Measurements from ENCODE around the gene KLHL13.
"Not testable (repeated sequence)": the region's sequence is repeated elsewhere in the genome, so short reads cannot be mapped to it uniquely, and the experiment has no call there.

KLHL13 gene

DNA sequence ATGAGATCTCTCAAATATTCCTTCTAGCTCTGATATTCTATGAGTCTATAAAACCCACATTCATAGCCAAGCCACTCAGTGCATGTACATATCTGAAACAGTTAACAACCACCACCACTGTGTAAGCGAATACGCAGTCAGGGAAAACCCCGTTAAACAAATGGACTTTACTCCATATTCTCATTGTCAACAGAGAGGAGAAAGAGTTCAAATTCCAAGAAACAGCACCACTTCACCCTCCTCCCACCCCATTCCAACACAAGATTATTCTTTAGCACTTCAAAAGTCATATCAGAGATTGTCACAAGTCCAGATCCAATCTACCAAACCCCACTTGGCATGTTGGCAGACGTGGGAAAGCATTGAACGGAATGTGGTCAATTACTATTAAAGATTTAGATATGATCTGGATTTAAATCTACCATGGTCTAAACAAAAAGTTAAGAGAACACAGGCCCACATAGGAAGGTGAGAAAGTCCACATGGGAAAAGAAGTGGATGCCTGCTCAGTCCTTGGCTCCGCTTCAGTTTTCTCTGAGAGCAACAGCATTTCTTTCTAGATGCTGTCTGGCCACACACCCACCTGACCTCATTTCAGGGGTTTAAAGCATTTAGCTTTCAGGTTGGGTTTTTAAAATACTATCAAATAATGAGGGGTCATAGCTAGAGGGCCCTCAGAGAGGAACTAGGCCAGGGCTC lies 39.8 kb upstream of the KLHL13 start:
- Histone ChIP-seq H3K4me2 (no peak overlapping the region), H4K20me1 (ENCODE audit: insufficient read depth) (no peaks in the 10 kb centered on the region)
- TF ChIP-seq CTCF (conservative IDR thresholded peaks at IDR 0.05; ENCODE audit: low read depth, low read length), result no peak

DNA sequence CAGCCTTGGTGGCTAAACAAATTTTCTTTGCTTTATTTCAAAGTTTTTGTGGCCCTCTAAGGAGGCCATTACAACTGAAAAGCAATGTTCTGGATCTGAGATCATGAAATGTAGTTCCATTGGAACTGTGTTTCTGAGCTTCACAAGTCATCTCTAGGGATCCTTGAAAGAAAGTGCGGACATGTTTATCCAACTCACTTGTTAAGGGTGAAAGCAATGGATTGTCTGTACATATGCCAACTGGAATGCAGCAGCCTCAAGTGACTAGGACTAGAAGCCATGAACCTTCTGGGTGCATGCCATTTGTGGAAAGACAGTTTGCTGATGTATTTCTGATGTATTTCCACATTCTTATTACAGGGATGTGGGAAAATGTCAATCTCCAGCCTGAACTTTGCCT lies 36.7 kb upstream of the KLHL13 start:
- Histone ChIP-seq H3K9ac (no peak overlapping the region), H3K4me3 (IDR thresholded peaks at IDR 0.05; ENCODE audit: insufficient read depth, low read depth, low read length) (no peak overlapping the region), H3K27ac (no peak overlapping the region), H3K36me3 (ENCODE audit: insufficient read depth) (no peaks in the 10 kb centered on the region), H4K20me1 (ENCODE audit: insufficient read depth) (no peaks in the 10 kb centered on the region), H3K4me1 (ENCODE audit: low read depth, poor library complexity, severe bottlenecking) (no peaks in the 10 kb centered on the region), H2AFZ (ENCODE audit: low read depth) (no peak overlapping the region), H3K79me2 (ENCODE audit: insufficient read depth, low read depth) (no peaks in the 10 kb centered on the region), H3K27me3 (ENCODE audit: insufficient read depth, low read depth) (no peaks in the 10 kb centered on the region), H3K4me2 (no peak overlapping the region)
- no peak for TF ChIP-seq CTCF (conservative IDR thresholded peaks at IDR 0.05; ENCODE audit: low read depth, low read length)

More for the DNA sequence above, 39.8 kb upstream of the KLHL13 start:
- Histone ChIP-seq H3K36me3 (ENCODE audit: insufficient read depth) (no peaks in the 10 kb centered on the region), H3K9ac (no peak overlapping the region), H3K27me3 (ENCODE audit: insufficient read depth, low read depth) (no peaks in the 10 kb centered on the region), H3K4me3 (IDR thresholded peaks at IDR 0.05; ENCODE audit: insufficient read depth, low read depth, low read length) (no peak overlapping the region), H3K4me1 (ENCODE audit: low read depth, poor library complexity, severe bottlenecking) (no peaks in the 10 kb centered on the region), H3K79me2 (ENCODE audit: insufficient read depth, low read depth) (no peaks in the 10 kb centered on the region), H3K27ac (no peak overlapping the region), H2AFZ (ENCODE audit: low read depth) (no peak overlapping the region)

DNA sequence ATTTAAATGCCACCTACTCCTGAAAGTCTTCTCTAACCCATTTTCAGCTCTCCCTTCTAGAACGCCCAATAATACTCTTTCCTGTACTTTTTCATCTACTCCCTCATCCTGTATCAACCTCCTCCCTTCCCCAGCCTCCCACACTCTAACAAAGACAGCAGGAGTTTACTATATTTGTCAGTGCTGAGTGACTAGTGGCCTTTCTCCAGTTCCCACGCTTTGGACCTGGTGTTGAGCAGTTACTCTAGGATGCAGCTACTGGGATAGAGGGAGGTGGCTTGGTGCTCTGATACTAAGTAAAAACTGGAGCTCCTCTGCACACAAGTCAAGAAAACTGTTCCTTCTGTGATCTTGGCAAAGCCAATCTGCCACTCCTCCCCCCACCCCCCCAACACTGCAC lies 36.1 kb upstream of the KLHL13 start:
- no peak overlapping the region for H3K9ac ChIP-seq
- H3K36me3 ChIP-seq (ENCODE audit: insufficient read depth), result no peaks in the 10 kb centered on the region
- H3K4me1 ChIP-seq (ENCODE audit: low read depth, poor library complexity, severe bottlenecking), result no peaks in the 10 kb centered on the region
- TF ChIP-seq CTCF (conservative IDR thresholded peaks at IDR 0.05; ENCODE audit: low read depth, low read length), result no peak
- H3K4me3 ChIP-seq (IDR thresholded peaks at IDR 0.05; ENCODE audit: insufficient read depth, low read depth, low read length), result no peak overlapping the region
- H3K4me2 ChIP-seq, result no peak overlapping the region
- H3K27me3 ChIP-seq (ENCODE audit: insufficient read depth, low read depth), result no peaks in the 10 kb centered on the region
- H3K79me2 ChIP-seq (ENCODE audit: insufficient read depth, low read depth), result no peaks in the 10 kb centered on the region
- no peaks in the 10 kb centered on the region for H4K20me1 ChIP-seq (ENCODE audit: insufficient read depth)
- H2AFZ ChIP-seq (ENCODE audit: low read depth), result no peak overlapping the region
- no peak overlapping the region for H3K27ac ChIP-seq

GRCh38 chrX:118148737-118149136 lies 32.1 kb upstream of the KLHL13 start:
- Histone ChIP-seq H3K79me2 (ENCODE audit: insufficient read depth, low read depth) (no peaks in the 10 kb centered on the region), H2AFZ (ENCODE audit: low read depth) (no peak overlapping the region), H3K4me1 (ENCODE audit: low read depth, poor library complexity, severe bottlenecking) (no peaks in the 10 kb centered on the region), H3K27me3 (ENCODE audit: insufficient read depth, low read depth) (no peaks in the 10 kb centered on the region), H3K4me2 (no peak overlapping the region), H4K20me1 (ENCODE audit: insufficient read depth) (no peaks in the 10 kb centered on the region), H3K36me3 (ENCODE audit: insufficient read depth) (no peaks in the 10 kb centered on the region), H3K4me3 (IDR thresholded peaks at IDR 0.05; ENCODE audit: insufficient read depth, low read depth, low read length) (no peak overlapping the region), H3K27ac (no peak overlapping the region), H3K9ac (no peak overlapping the region)
- no peak for TF ChIP-seq CTCF (conservative IDR thresholded peaks at IDR 0.05; ENCODE audit: low read depth, low read length)

DNA sequence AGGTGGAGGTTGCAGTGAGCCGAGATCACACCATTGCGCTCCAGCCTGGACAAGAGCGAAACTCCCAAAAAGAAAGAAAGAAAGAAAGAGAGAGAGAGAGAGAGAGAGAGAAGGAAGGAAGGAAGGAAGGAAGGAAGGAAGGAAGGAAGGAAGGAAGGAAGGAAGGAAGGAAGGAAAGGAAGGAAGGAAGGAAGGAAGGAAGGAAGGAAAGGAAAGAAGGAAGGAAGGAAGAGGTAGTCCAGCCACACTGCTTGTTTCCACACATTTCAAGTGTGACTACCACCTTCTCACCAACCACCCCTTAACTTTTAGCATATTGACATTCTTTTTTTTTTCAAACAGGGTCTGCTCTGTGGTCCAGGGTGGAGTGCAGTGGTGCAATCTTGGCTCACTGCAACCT lies 31.2 kb upstream of the KLHL13 start:
- H3K9ac ChIP-seq; H3K27ac ChIP-seq; H3K4me2 ChIP-seq; H3K79me2 ChIP-seq (ENCODE audit: insufficient read depth, low read depth); H3K36me3 ChIP-seq (ENCODE audit: insufficient read depth); H3K27me3 ChIP-seq (ENCODE audit: insufficient read depth, low read depth); H4K20me1 ChIP-seq (ENCODE audit: insufficient read depth); H2AFZ ChIP-seq (ENCODE audit: low read depth); H3K4me1 ChIP-seq (ENCODE audit: low read depth, poor library complexity, severe bottlenecking); H3K4me3 ChIP-seq (IDR thresholded peaks at IDR 0.05; ENCODE audit: insufficient read depth, low read depth, low read length): not testable (repeated sequence)
